CD14-positive monocyte (primary cell): ENCODE data around the gene LAMB1. TPM values are rescaled to one million over a fixed set of nuclear protein-coding genes. Genes with fewer than 3 reads are reported as not detected.

Source experiments
- DNase-seq, 3 donors: peaks; one replicate each; pipeline ENCODE4 v3.0.0-alpha.2; 2011 to 2022
- H2AFZ ChIP-seq: 2 replicates; pipeline ENCODE4 v1.6.0; 2012; ENCODE audit warnings: mild to moderate bottlenecking, low read depth, low read length, inconsistent platforms; ENCODE audit not compliant: insufficient read depth, poor library complexity, severe bottlenecking
- H3K27ac ChIP-seq, 2 donors: 1 replicate in 1 of 2; 2 replicates in 1 of 2; pipeline ENCODE4 v1.5.1; 2012 to 2013; ENCODE audit warnings: low read length in 2 of 2, control low read depth in 1 of 2, inconsistent platforms in 1 of 2, low read depth in 1 of 2, mild to moderate bottlenecking in 1 of 2
- H3K27me3 ChIP-seq, 2 donors: one replicate each; pipeline versions ENCODE4 v1.6.0 to v1.6.1; 2011 to 2013; ENCODE audit warnings: low read length in 2 of 2; ENCODE audit not compliant: control insufficient read depth in 2 of 2, insufficient read depth in 2 of 2
- H3K36me3 ChIP-seq, 2 donors: replicated peaks in 1 of 2; 1 replicate in 1 of 2; 2 replicates in 1 of 2; pipeline versions ENCODE4 v1.5.1 to v1.6.1; 2012 to 2013; ENCODE audit warnings: low read length in 2 of 2, control low read depth in 1 of 2, inconsistent platforms in 1 of 2, mild to moderate bottlenecking in 1 of 2; ENCODE audit not compliant: insufficient read depth in 2 of 2, control insufficient read depth in 1 of 2
- H3K4me1 ChIP-seq, 2 donors: 1 replicate in 1 of 2; 2 replicates in 1 of 2; pipeline versions ENCODE4 v1.5.1 to v1.6.1; 2012 to 2013; ENCODE audit warnings: low read length in 2 of 2, control low read depth in 1 of 2, inconsistent platforms in 1 of 2, mild to moderate bottlenecking in 1 of 2, moderate library complexity in 1 of 2; ENCODE audit not compliant: insufficient read depth in 2 of 2, control insufficient read depth in 1 of 2
- H3K4me2 ChIP-seq: replicated peaks from 2 replicates; pipeline ENCODE3; 2012; ENCODE audit warnings: low read length, moderate library complexity, mild to moderate bottlenecking; ENCODE audit not compliant: poor library complexity, severe bottlenecking; ENCODE audit errors: extremely low read depth
- H3K4me3 ChIP-seq, 3 experiments: fragments of 200-600 bp in 1 of 3; sonication (generic) in 1 of 3; replicated peaks in 1 of 3; 1 replicate in 2 of 3; 2 replicates in 1 of 3; pipeline ENCODE4 v1.5.1; 2011 to 2013; ENCODE audit warnings: low read length in 3 of 3, mild to moderate bottlenecking in 3 of 3, control low read depth in 2 of 3, low read depth in 2 of 3, inconsistent platforms in 1 of 3, moderate library complexity in 1 of 3
- H3K79me2 ChIP-seq: 2 replicates; pipeline ENCODE4 v1.6.0; 2012; ENCODE audit warnings: mild to moderate bottlenecking, control low read depth, inconsistent platforms, low read length, moderate library complexity; ENCODE audit not compliant: insufficient read depth
- H3K9ac ChIP-seq: 2 replicates; pipeline ENCODE4 v1.6.0; 2017; ENCODE audit warnings: low read length, mild to moderate bottlenecking; ENCODE audit not compliant: insufficient read depth, poor library complexity, severe bottlenecking
- H3K9me3 ChIP-seq, 2 donors: replicated peaks in 1 of 2; 1 replicate in 1 of 2; 2 replicates in 1 of 2; pipeline versions ENCODE4 v1.5.1 to v1.6.1; 2012 to 2013; ENCODE audit warnings: low read length in 2 of 2, control low read depth in 1 of 2; ENCODE audit not compliant: control insufficient read depth in 1 of 2, insufficient read depth in 1 of 2
- H4K20me1 ChIP-seq: 2 replicates; pipeline ENCODE4 v1.6.0; 2012; ENCODE audit warnings: mild to moderate bottlenecking, low read length, control low read depth, moderate library complexity; ENCODE audit not compliant: insufficient read depth
- H3K27ac Mint-ChIP-seq, 7 donors: one replicate each; pipeline ENCODE4 v1.8.0; 2020; ENCODE audit warnings: mild to moderate bottlenecking in 7 of 7, mixed read lengths in 7 of 7, moderate library complexity in 6 of 7, inconsistent platforms in 2 of 7
- H3K27me3 Mint-ChIP-seq, 3 donors: one replicate each; pipeline ENCODE4 v1.8.0; 2021 to 2022; ENCODE audit warnings: low read depth in 3 of 3, mild to moderate bottlenecking in 3 of 3, mixed read lengths in 3 of 3, moderate library complexity in 3 of 3, inconsistent platforms in 1 of 3
- H3K36me3 Mint-ChIP-seq, 2 donors: one replicate each; pipeline ENCODE4 v1.8.0; 2020; ENCODE audit warnings: mixed read lengths in 2 of 2, inconsistent platforms in 1 of 2, mild to moderate bottlenecking in 1 of 2
- H3K4me1 Mint-ChIP-seq: one replicate; pipeline ENCODE4 v1.8.0; 2020; ENCODE audit warnings: mild to moderate bottlenecking, mixed read lengths
- H3K4me3 Mint-ChIP-seq, 2 donors: one replicate each; pipeline ENCODE4 v1.8.0; 2020; ENCODE audit warnings: mild to moderate bottlenecking in 2 of 2, mixed read lengths in 2 of 2, moderate library complexity in 1 of 2
- H3K9me3 Mint-ChIP-seq, 7 donors: one replicate each; pipeline ENCODE4 v1.8.0; 2020 to 2022; ENCODE audit warnings: mixed read lengths in 7 of 7, mild to moderate bottlenecking in 6 of 7, moderate library complexity in 6 of 7, inconsistent platforms in 2 of 7
- WGBS: methylation state at CpG from one replicate; pipeline ENCODE4 v1.1.5; 2013; ENCODE audit warnings: missing lambda C conversion rate; ENCODE audit not compliant: insufficient coverage; 5-methylcytosine and 5-hydroxymethylcytosine counted together
- intact Hi-C, 2 donors: fragments of 100-400 bp; cut with micrococcal nuclease; formaldehyde crosslinking; loops; one replicate each; pipeline versions ENCODE4 v1.15.0 to v1.15.1; 2023
- polyA plus RNA-seq, 3 donors: library from polyadenylated mRNA; depleted of rRNA in 1 of 3; unstranded in 2 of 3; stranded (reverse) in 1 of 3; fragments of 300-500 nt in 2 of 3; fragments of >200 nt in 1 of 3; fragmentation: Illumina TruSeq in 2 of 3; gene quantifications; 1 replicate in 2 of 3; 2 replicates in 1 of 3; pipeline ENCODE4 v1.2.3, GENCODE V29; 2012 to 2021
- TF ChIP-seq, protein P1 (sequence below): fragments of 200-600 bp; IDR thresholded peaks from one replicate; pipeline ENCODE4 v1.8.0; 2022; ENCODE audit warnings: antibody characterized with exemption, mild to moderate bottlenecking

The LAMB1 gene
- polyA plus RNA-seq, 3 donors: 0.42 TPM; not detected in 2

GRCh38 chr7:108049962-108050361 is 47.0 kb upstream of the LAMB1 start:
- TF ChIP-seq, protein P1, sequence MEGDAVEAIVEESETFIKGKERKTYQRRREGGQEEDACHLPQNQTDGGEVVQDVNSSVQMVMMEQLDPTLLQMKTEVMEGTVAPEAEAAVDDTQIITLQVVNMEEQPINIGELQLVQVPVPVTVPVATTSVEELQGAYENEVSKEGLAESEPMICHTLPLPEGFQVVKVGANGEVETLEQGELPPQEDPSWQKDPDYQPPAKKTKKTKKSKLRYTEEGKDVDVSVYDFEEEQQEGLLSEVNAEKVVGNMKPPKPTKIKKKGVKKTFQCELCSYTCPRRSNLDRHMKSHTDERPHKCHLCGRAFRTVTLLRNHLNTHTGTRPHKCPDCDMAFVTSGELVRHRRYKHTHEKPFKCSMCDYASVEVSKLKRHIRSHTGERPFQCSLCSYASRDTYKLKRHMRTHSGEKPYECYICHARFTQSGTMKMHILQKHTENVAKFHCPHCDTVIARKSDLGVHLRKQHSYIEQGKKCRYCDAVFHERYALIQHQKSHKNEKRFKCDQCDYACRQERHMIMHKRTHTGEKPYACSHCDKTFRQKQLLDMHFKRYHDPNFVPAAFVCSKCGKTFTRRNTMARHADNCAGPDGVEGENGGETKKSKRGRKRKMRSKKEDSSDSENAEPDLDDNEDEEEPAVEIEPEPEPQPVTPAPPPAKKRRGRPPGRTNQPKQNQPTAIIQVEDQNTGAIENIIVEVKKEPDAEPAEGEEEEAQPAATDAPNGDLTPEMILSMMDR: no peak
- no peaks in the 10 kb centered on the region for H3K36me3 ChIP-seq
- no peak overlapping the region for H3K4me3 ChIP-seq
- H3K4me2 ChIP-seq: no peak overlapping the region
- H3K9me3 Mint-ChIP-seq: no peaks in the 10 kb centered on the region
- H3K79me2 ChIP-seq: no peaks in the 10 kb centered on the region
- intact Hi-C loops: no loop called here
- no peaks in the 10 kb centered on the region for H3K9me3 ChIP-seq
- no peak for DNase-seq
- H3K27me3 ChIP-seq: no peaks in the 10 kb centered on the region
- no peaks in the 10 kb centered on the region for H4K20me1 ChIP-seq
- peaks cover 0 to 7% (median 4%) of the 10 kb centered on the region in 3 donors for H3K27me3 Mint-ChIP-seq
- H3K4me1 ChIP-seq: no peaks in the 10 kb centered on the region
- no peak overlapping the region for H3K9ac ChIP-seq
- H3K27ac Mint-ChIP-seq: no peak overlapping the region
- H2AFZ ChIP-seq: no peak overlapping the region
- H3K36me3 Mint-ChIP-seq: no peaks in the 10 kb centered on the region
- H3K27ac ChIP-seq: no peak overlapping the region
- H3K4me3 Mint-ChIP-seq: no peak overlapping the region
- no CpG with 5 or more reads among the region's 3 CpGs for WGBS
- H3K4me1 Mint-ChIP-seq: no peaks in the 10 kb centered on the region

DNA sequence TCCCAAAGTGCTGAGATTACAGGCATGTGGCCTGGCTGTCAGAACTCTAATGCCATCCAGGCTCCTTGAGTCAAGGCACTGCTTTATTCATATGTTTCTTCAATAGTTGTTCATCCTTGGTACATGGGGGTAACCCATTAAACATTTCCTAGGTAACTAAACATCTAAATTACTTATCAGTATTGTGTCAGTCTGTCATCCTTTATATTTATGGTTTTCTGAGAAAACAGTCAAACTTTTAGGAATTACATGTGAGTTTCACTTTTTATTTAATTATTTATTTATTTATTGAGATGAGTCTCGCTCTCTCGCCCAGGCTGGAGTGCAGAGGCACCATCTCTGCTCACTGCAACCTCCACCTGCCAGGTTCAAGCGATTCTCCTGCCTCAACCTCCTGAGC is 45.5 kb upstream of the LAMB1 start:
- TF ChIP-seq, protein P1: no peak
- Mint-ChIP-seq H3K27ac (no peak overlapping the region), H3K27me3 (peaks cover 0 to 8% (median 7%) of the 10 kb centered on the region in 3 donors), H3K9me3 (no peaks in the 10 kb centered on the region), H3K4me1 (no peaks in the 10 kb centered on the region), H3K4me3 (no peak overlapping the region), H3K36me3 (no peaks in the 10 kb centered on the region)
- no peak overlapping the region for H3K4me3 ChIP-seq
- no peak overlapping the region for H3K4me2 ChIP-seq
- H3K27ac ChIP-seq: no peak overlapping the region
- H3K9ac ChIP-seq: no peak overlapping the region
- no peak overlapping the region for H2AFZ ChIP-seq
- no peak for DNase-seq
- WGBS: 92% methylated on average over 2 of the region's 3 CpGs
- intact Hi-C loops: no loop called here
- H3K9me3 ChIP-seq: no peaks in the 10 kb centered on the region
- H3K36me3 ChIP-seq: no peaks in the 10 kb centered on the region
- H3K4me1 ChIP-seq: no peaks in the 10 kb centered on the region
- H3K79me2 ChIP-seq: no peaks in the 10 kb centered on the region
- H4K20me1 ChIP-seq: no peaks in the 10 kb centered on the region
- no peaks in the 10 kb centered on the region for H3K27me3 ChIP-seq
